Subcutaneous adipose tissue (tissue), 4 donors: ENCODE measurements around the gene LSM4. TPM values are rescaled to one million over a fixed set of nuclear protein-coding genes. Genes with fewer than 3 reads are reported as not detected.

Source experiments
- CTCF ChIP-seq: fragments of 450-650 bp; IDR thresholded peaks from one replicate; pipeline ENCODE4 v1.5.1; 2016; ENCODE audit warnings: low read depth, mild to moderate bottlenecking, control low read depth, antibody characterized with exemption, moderate library complexity
- total RNA-seq, 4 donors: library from RNA; depleted of rRNA; stranded (reverse); fragments of >200 nt; gene quantifications; one replicate each; pipeline ENCODE4 v1.1.0, GENCODE V29; 2016

The LSM4 gene
- total RNA-seq, 4 donors from 2014 or later, result 70.3 to 87.7 (median 81.4) TPM

- TF ChIP-seq CTCF, result no peak
Measured at GRCh38 chr19:18326772-18327171, 3.9 kb upstream of the LSM4 start.

DNA sequence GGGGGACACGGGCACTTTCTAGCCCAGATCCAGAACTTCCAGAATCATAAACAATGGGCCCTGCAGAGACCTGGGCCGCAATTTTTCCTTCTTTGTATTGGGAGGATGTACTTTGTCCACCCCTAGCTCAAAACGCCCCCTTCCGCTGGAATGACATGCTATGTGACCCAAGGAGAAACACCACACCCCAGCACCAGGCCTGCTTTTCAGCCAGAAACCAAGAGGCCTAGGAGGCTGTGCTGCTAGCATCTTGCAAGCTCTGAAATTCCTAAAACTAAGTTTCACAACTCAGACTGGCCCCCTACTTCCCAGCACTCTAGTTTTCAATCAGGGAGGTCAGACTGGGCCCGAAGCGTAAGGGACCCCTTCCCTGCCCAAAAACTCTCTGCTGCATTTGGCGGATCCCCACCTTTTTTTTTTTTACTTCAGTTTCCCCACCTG, 538 bp downstream of the LSM4 start:
- no peak for TF ChIP-seq CTCF

DNA sequence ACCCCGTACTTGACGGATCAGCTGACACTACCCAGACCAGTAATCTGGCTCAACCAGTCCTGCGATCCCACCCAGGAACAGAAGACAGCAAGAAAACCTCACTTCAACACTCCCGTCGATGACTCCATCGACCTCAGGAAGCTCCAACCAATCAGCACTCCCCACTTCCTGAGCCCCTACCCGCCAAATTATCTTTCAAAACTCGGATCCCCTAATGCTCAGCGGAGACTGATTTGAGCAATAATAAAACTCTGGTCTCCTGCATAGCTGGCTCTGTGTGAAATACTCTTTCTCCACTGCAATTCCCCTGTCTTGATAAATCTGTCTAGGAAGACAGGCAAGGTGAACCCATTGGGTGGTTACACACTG, 1.2 kb downstream of the LSM4 start:
- TF ChIP-seq CTCF, result no peak

GRCh38 chr19:18320865-18321733, 1.8 kb downstream of the LSM4 start:
- no peak for TF ChIP-seq CTCF

DNA sequence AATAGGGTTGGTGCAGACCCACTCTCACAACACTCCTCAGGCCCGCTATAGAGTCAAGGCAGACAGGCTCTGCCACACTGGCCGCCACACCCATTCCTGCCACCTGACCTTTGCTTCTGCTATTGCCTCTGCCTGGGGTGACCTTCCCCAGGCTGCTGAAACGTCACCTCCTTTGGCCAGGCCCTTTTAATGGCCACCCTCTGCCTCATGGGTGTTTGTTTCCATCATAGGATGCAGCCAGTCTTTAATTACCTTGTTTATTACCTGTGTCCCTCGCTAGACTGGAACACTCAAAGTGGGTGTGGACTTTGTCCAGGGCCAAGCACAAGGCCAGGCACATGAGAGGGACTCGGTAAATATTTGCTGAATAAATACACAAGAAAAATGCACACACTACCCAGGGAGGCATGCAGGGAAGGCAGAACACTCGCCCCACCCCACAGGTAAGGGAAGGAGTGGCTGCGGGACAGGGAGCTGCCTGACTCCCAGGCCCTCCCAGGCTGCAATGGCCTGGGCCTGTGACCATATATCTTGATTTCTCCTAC, 3.2 kb downstream of the LSM4 start:
- TF ChIP-seq CTCF, result no peak

DNA sequence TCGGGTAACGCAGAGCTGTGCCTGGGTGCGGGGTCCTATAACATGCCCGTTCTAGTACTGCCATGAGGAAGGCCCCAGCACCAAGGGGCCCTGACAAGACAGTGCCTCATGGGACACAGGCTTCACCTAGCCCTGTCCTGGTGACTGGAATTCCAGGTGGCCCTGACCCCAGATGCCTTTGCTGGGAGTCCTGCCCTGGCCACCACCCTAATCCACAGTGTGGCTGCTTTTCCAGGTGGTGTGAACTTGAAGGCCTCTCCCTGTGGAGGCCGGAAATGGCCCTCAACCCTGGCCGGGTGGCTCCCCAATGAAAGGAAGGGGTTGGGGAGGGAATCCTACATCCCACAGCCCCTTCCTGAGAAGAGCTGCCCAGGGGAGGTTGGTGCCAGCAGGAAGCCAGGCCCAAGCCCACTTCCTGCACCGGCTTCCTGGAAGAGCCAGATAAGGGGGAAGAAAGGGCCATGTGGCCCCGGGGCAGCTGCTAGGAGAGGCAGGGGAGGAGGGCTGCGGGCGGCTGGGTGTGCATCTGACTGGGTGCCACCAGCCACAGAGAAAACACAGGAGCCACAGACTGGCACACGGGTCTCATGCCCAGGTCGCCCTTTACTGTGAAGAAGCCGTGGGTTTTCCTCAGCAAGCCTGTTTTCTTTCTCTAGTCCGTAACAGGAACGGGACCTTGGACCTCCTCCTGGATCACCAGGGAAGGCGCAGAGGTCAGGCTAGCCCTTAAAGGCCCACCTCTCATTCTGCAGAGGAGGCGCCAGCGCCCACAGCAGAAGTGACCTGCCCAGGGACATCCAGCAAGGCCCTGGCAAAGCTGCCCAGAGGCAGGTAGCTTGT, 4.7 kb downstream of the LSM4 start:
- no peak for TF ChIP-seq CTCF

DNA sequence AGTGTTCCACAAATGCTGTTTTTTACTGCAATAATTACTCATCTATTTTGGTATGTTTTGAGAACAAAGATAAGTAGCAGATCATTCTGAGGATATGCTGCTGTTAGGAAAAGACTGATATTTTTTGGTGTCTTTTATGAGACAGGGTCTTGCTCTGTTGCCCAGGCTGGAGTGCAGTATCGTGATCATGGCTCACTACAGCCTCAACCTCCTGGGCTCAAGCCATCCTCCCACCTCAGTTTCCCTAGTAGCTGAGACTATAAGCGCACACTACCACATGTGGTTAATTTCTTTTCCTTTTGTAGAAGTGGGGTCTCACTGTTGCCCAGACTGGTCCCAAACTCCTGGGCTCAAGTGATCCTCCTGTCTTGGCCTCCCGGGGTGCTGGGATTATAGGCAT, 9.5 kb downstream of the LSM4 start:
- TF ChIP-seq CTCF, result no peak
